HG03039 (cell line): ENCODE measurements around the gene LRRN4.
A peak's percentile ranks its signal among the peaks of the same experiment; 100 is the strongest.
"Not testable (repeated sequence)": the region's sequence is repeated elsewhere in the genome, so short reads cannot be mapped to it uniquely, and the experiment has no call there.

Source experiments
- ATAC-seq: cut with Tn5 transposase; IDR thresholded peaks from one replicate; pipeline ENCODE4 v1.9.1; 2021; ENCODE audit warnings: mild to moderate bottlenecking, moderate library complexity; ENCODE audit not compliant: unreplicated experiment

LRRN4 gene

DNA sequence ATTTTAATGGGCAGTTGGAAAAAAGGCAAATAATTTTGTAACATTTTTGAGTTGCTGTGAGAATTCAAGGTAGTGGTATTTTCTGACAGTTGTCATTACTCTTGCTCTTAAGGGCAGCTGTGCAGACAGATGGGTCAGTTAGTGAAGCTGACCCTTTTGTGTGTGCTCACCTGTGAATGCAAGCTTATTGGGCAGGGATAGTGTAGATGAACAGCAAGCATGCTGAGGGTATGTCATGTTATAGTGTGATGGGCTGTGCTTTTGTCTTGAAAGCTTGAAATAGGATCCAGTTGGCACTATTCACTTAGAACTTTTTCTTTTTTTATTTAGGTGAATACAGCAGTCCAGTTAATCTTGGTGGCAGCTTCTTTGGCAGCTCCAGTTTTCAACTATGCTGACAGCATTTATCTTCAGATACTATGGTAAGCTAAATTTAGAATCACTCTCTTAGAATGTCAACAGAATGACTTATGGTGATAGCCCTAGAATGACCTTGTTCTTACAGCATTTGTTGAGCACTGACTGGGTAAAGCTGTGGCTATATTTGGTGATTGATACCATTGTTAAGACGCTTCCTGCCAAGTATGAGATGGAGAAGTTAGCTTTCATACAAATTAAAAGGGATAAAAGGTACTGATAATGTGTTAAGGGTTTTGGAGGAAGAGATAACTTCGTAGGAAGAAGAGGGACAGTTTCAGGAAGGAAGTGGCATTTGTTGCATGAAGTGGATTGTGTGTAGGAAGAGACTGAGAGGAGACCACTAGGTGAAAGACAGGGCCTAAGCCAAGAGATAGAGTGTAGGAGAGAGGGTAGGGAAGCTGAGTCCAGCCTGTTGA, 19.5 kb downstream of the LRRN4 start:
- ATAC-seq, result no peak

DNA sequence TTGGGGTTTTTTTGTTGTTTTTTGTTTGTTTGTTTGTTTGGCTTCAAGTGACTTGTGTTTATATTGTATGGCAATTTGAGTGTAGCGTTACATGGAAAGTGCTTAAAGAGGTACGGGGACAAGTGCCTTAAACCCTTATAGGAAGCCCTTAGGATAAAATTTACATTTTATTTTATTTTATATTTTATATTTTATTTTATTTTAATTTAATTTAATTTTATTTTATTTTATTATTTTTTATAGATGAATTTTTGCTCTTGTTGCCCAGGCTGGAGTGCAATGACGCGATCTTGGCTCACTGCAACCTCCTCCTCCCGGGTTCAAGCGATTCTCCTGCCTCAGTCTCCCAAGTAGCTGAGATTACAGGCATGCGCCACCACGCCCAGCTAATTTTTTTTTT, 21.0 kb downstream of the LRRN4 start:
- not testable (repeated sequence) for ATAC-seq

- ATAC-seq, result no peak
These were observed 23.3 kb downstream of the LRRN4 start for GRCh38 chr20:6030453-6031080.

GRCh38 chr20:6029538-6029937, 24.3 kb downstream of the LRRN4 start:
- no peak for ATAC-seq

DNA sequence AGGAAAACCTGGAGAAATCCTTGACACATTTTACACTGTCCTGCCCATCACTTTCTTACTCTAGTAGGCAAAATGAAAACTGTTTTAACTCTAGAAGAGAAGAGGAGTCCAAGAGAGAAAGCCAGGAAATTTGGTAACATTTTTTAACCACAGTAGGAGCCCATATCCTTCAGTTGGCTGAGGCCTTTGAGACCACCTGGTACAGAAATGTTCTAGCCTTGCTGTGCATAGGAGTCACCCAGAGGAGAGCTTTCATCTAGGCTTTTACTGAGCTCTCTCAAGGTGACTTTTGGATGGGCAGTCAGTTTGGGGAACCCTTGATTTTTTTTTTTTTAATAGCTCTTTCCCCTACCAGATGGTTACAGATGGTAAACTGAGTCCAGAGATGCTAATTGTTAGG, 25.0 kb downstream of the LRRN4 start:
- ATAC-seq, result no peak

DNA sequence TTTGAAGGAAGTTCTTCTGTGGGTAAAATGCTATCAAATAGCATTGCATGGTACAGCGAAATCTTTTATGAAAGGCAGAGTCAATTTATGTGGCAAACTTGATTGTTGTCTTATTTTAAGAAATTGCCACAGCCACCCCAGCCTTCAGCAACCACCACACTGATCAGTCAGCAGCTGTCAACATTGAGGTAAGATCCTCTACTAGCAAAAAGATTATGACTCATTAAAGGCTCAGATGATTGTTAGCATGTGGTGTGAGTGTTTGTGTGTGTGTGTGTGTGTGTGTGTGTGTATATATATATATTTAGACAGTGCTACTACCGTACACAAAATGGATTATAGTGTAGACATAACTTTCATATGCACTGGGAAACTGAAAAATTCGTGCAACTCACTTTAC, 27.8 kb downstream of the LRRN4 start:
- ATAC-seq, result no peak

DNA sequence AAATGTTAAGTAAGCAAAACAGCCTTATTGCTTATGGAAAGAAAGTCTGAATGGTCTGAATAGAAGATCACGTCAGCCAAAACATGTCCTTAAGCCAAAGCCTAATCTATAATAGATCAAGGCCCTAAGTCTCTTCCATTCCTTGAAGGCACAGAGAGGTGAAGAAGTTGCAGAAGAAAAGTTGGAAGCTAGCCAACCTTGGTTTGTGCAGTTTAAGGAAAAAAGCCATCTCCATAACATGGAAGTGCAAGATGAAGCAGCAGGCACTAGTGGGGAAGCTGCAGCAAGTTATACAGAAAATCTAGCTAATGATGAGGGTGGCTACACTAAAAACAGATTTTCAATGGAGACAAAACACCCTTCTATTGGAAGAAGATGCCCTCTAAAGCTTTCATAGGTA, 29.1 kb downstream of the LRRN4 start:
- no peak for ATAC-seq

DNA sequence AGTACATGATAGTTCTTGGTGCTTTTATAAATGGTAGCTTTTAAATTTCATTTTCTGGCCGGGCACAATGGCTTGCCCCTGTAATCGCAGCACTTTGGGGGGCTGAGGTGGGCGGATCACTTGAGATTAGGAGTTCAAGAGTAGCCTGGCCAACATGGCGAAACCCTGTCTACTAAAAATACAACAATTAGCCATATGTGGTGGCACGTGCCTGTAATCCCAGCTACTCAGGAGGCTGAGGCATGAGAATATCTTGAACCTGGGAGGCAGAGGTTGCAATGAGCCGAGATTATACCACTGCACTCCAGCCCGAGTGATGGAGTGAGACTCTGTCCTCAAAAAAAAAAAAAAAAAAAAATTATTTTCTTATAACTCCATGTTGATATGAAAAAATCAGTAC, 36.0 kb downstream of the LRRN4 start:
- ATAC-seq, result no peak

- no peak for ATAC-seq
These were observed 36.4 kb downstream of the LRRN4 start for GRCh38 chr20:6017467-6017866.

- ATAC-seq, result no peak
These were observed 38.9 kb downstream of the LRRN4 start for GRCh38 chr20:6014957-6015356.

- no peak for ATAC-seq
These were observed 39.8 kb downstream of the LRRN4 start for GRCh38 chr20:6014017-6014416.

GRCh38 chr20:6012179-6012578, 41.7 kb downstream of the LRRN4 start:
- no peak for ATAC-seq

- ATAC-seq, result no peak
These were observed 45.6 kb downstream of the LRRN4 start for GRCh38 chr20:6008254-6008653.

DNA sequence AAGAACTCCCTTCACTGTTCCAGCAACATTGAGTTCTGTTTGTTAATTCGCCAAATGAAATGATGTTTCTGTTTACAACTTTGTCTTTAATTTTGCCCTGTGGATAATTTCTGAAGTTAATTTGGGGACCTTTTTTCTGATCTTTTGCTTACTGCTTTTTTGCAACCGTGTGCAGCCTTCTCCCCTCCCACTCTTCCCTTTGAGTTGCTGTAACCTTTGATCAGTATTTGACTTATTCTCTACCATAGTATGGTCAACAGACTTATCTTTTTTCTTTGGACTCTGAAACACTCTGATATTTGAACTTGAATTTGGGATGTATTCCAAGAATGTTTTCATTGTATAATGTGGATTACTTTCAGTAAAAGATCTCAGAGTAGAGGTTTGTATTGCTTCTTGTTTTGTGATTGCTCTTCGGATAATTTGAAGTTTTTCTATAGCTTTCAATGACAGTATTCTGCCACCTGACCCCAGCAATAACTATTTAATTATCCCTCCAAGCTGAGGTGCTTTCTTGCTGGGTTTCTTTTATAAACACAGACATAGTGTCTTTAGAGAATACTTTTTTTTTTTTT, 46.2 kb downstream of the LRRN4 start:
- no peak for ATAC-seq

DNA sequence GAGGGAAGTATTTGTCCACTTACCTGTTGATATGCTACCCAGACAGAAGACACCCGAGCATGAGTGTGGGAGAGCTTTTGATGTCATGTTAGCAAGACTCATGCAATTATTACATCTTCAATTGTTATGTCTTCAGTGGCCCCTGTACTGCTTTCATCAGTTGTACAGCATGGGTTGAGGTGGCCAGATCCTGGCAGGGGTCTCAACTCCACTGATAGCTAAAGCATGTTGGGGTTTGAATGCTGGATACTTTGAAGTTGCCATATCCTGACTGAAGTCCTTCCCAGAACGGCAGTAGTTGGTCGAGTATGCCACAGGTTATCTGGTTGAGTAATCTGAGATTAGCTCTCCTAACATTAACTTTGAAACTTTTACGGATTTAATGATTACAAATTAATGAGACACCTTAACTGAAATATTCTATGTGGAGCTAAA, 46.7 kb downstream of the LRRN4 start:
- no peak for ATAC-seq

DNA sequence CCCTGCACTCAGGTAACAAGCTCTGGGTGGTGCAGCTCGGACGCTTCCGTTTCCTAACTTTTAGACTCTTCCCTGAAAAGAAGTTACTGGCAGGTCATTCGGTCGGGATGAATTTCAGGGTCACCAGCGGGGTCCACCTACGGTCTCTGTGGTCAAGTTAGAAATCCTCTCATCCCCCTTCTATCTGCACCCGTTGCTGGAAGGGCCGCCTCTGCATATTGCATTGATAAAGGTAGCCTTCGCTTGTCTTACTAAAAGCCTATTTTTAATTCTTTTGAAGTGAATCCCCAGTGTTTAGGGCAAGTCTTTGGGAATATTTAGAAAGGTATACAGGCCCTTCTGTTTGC, 47.3 kb downstream of the LRRN4 start:
- ATAC-seq, result no peak

- ATAC-seq, result no peak
These were observed 53.0 kb downstream of the LRRN4 start for GRCh38 chr20:6000871-6001270.

DNA sequence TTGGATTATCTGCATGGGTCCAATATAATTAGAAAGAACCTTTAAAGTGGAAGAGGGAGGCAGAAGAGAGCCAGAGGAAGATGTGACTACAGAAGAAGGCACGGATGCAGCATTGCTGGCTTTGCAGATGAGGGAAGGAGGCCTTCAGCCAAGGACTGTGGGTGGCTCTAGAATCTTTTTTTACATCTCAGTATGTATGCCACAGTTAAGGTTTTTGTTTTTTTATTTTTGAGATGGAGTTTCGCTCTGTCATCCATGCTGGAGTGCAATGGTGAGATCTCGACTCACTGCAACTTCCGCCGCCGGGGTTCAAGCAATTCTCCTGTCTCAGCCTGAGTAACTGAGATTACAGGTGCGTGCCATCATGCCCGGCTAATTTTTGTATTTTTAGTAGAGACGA, 54.1 kb downstream of the LRRN4 start:
- no peak for ATAC-seq

DNA sequence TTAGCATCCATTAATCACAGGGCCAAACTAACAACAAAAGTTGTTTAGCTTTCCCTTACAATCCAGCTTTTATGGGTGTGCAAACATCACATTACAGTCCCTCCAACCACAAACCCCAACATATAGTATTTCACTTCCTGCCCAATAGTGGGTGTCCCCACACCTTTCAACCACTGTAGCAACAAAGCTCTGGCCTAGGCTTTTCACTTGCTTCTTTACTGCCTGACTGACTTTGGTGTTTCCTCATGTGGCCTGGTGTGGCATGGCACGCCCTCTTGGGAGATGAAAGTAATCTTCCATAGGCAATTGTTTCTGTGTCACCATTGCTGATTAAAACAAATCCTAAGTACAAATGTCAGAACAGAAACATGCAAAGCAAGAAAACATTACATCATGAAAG, 57.1 kb downstream of the LRRN4 start:
- ATAC-seq, result peak; percentile 75

- ATAC-seq, result no peak
These were observed 62.0 kb downstream of the LRRN4 start for GRCh38 chr20:5991623-5992441.

DNA sequence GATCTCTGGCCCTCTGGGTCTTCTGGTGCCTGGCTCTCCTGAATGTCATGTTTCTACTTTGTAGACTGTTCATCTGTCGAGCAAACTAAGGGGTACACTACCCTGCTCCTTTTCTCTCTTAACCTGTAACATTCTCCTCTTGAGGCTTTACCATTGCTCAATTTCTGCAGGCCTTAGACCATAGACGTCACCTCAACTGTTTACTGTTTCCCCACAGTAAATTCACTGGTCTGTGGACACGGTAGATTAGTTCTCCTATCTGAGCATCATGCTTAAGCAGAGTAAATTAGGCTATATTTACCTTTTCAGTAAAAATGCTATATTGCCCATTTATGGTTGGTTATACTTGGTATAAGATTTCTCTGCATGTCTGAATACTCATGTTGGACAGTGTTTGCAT, 62.9 kb downstream of the LRRN4 start:
- no peak for ATAC-seq
